HepG2 (cell line): ENCODE results near the gene ARIH2. TPM values are rescaled to one million over a fixed set of nuclear protein-coding genes. Genes with fewer than 3 reads are reported as not detected.

Source experiments
- AKAP8 ChIP-seq: sonication (generic); formaldehyde crosslinking; IDR thresholded peaks from 2 replicates; pipeline ENCODE4 v1.5.1; 2020; ENCODE audit warnings: mild to moderate bottlenecking, missing genetic modification reagents
- DBP ChIP-seq: sonication (generic); formaldehyde crosslinking; IDR thresholded peaks from 2 replicates; pipeline ENCODE4 v1.4.0; 2020; ENCODE audit warnings: missing genetic modification reagents; ENCODE audit errors: not compliant biosample characterization
- DPF2 ChIP-seq: sonication (generic); formaldehyde crosslinking; IDR thresholded peaks from 2 replicates; pipeline ENCODE4 v1.4.0; 2020; ENCODE audit warnings: mild to moderate bottlenecking, low read depth, missing genetic modification reagents, borderline replicate concordance
- HIC2 ChIP-seq: sonication (generic); formaldehyde crosslinking; IDR thresholded peaks from 2 replicates; pipeline ENCODE4 v1.9.0; 2022; ENCODE audit warnings: low read depth, missing genetic modification reagents
- NR2F2 ChIP-seq: IDR thresholded peaks from 2 replicates; pipeline ENCODE4 v1.6.1; 2012; ENCODE audit warnings: low read depth, inconsistent platforms, borderline replicate concordance
- PHB2 ChIP-seq: fragments of 450-650 bp; IDR thresholded peaks from 2 replicates; pipeline ENCODE4 v1.6.1; 2018; ENCODE audit not compliant: partially characterized antibody
- PRDM10 ChIP-seq: sonication (generic); formaldehyde crosslinking; IDR thresholded peaks from 2 replicates; pipeline ENCODE4 v1.4.0; 2020; ENCODE audit warnings: low read depth, missing genetic modification reagents
- SMARCC2 ChIP-seq: fragments of 450-650 bp; IDR thresholded peaks from 2 replicates; pipeline ENCODE4 v1.6.1; 2017; ENCODE audit warnings: antibody characterized with exemption, mild to moderate bottlenecking
- TBX3 ChIP-seq: fragments of 450-650 bp; IDR thresholded peaks from 2 replicates; pipeline ENCODE4 v1.6.1; 2017; ENCODE audit warnings: antibody characterized with exemption, mild to moderate bottlenecking, inconsistent platforms, borderline replicate concordance
- ZBTB43 ChIP-seq: sonication (generic); formaldehyde crosslinking; conservative IDR thresholded peaks from 2 replicates; pipeline ENCODE4 v1.4.0; 2020; ENCODE audit warnings: missing genetic modification reagents
- ZEB1 ChIP-seq: IDR thresholded peaks from 2 replicates; pipeline ENCODE4 v1.6.1; 2012; ENCODE audit warnings: mild to moderate bottlenecking, low read depth, inconsistent platforms; ENCODE audit not compliant: insufficient replicate concordance
- ZNF468 ChIP-seq: sonication (generic); formaldehyde crosslinking; IDR thresholded peaks from 2 replicates; pipeline ENCODE4 v1.8.0; 2022; ENCODE audit warnings: mild to moderate bottlenecking, moderate library complexity, missing genetic modification reagents
- ZNF691 ChIP-seq: sonication (generic); formaldehyde crosslinking; IDR thresholded peaks from 2 replicates; pipeline ENCODE4 v1.4.0; 2020; ENCODE audit warnings: missing genetic modification reagents, low read depth, mild to moderate bottlenecking, borderline replicate concordance
- ZNF784 ChIP-seq: sonication (generic); formaldehyde crosslinking; IDR thresholded peaks from 2 replicates; pipeline ENCODE4 v1.5.1; 2020; ENCODE audit warnings: missing genetic modification reagents, mild to moderate bottlenecking, borderline replicate concordance
- polyA plus RNA-seq, 8 experiments: library from polyadenylated mRNA; depleted of rRNA in 3 of 8; stranded (reverse) in 7 of 8; unstranded in 1 of 8; fragments of >200 nt; fragmentation: Illumina TruSeq in 4 of 8; extraction: Trizol in 4 of 8; gene quantifications; 2 replicates each; pipeline versions ENCODE4 v1.2.1 to v1.2.3, GENCODE V29; 2011 to 2016; ENCODE audit warnings: low read depth in 4 of 8, missing spikeins in 1 of 8, mixed read lengths in 1 of 8; ENCODE audit not compliant: insufficient read depth in 1 of 8
- total RNA-seq, 5 experiments: library from RNA; depleted of rRNA; stranded (reverse); fragments of >200 nt; fragmentation: Illumina TruSeq; extraction: Trizol; gene quantifications; 2 replicates each; pipeline ENCODE4 v1.2.3, GENCODE V29; 2016; ENCODE audit warnings: low read depth in 1 of 5

The ARIH2 gene
- total and polyA plus RNA-seq, 2 of the 13 experiments (the other 11 are each of a cell fraction or from before 2014, with no cell fraction given) = 64.8 to 83.3 TPM

GRCh38 chr3:49006408-49007067 lies 87.9 kb downstream of the ARIH2 start (continued):
- TF ChIP-seq ZNF468 (CRISPR knock-in tag) = no peak
- no peak for TF ChIP-seq PRDM10 (CRISPR knock-in tag)
- 0 out of 2 replicates have a peak, but pooled peaks have one; percentile 47 for TF ChIP-seq ZBTB43 (CRISPR knock-in tag)
- no peak for TF ChIP-seq ZNF784 (CRISPR knock-in tag)
- TF ChIP-seq SMARCC2 = no peak
- TF ChIP-seq ZNF691 (CRISPR knock-in tag) = peak; percentile 7; the same call in 1 of the 2 replicates
- TF ChIP-seq PHB2 = no peak
- no peak for TF ChIP-seq HIC2 (CRISPR knock-in tag)
- TF ChIP-seq DPF2 (CRISPR knock-in tag) = no peak
- TF ChIP-seq NR2F2 = no peak
- TF ChIP-seq AKAP8 (CRISPR knock-in tag) = no peak
- no peak for TF ChIP-seq DBP (CRISPR knock-in tag)
- no peak for TF ChIP-seq TBX3
- TF ChIP-seq ZEB1 = no peak
